BJ (cell line): Measurements from ENCODE around the gene CHD9. TPM values are rescaled to one million over a fixed set of nuclear protein-coding genes. Genes with fewer than 3 reads are reported as not detected.

Source experiments
- CTCF ChIA-PET: fragments of 350-600 bp; formaldehyde crosslinking; extraction: SDS; loops from one replicate; lab custom pipeline; 2021; ENCODE audit warnings: antibody characterized with exemption, inconsistent platforms; lab: Yijun Ruan, JAX
- POLR2A ChIA-PET: fragments of 300-600 bp; sonication (Branson Sonifier 250); formaldehyde crosslinking; extraction: SDS; loops from one replicate; lab custom pipeline; 2021; ENCODE audit warnings: antibody characterized with exemption; lab: Charles Lee
- DNase-seq: peaks from one replicate; pipeline ENCODE4 v3.0.0-alpha.2; 2011; ENCODE audit warnings: low read depth
- H3K27me3 ChIP-seq: 2 replicates; pipeline ENCODE4 v1.6.0; 2011; ENCODE audit warnings: low read length; ENCODE audit not compliant: control insufficient read depth, insufficient read depth
- H3K36me3 ChIP-seq: 2 replicates; pipeline ENCODE4 v1.5.1; 2011; ENCODE audit warnings: low read length; ENCODE audit not compliant: control insufficient read depth, insufficient read depth
- H3K4me3 ChIP-seq: 2 replicates; pipeline ENCODE4 v1.5.1; 2011; ENCODE audit warnings: low read depth, mild to moderate bottlenecking, control low read depth, low read length
- polyA plus RNA-seq: library from polyadenylated mRNA; depleted of rRNA; stranded (reverse); fragments of >200 nt; gene quantifications from 2 replicates; pipeline ENCODE4 v1.2.3, GENCODE V29; 2011
- TF ChIP-seq, protein P1 (sequence below): IDR thresholded peaks from 2 replicates; pipeline ENCODE4 v1.5.1; 2011; ENCODE audit warnings: low read depth, mild to moderate bottlenecking, control low read depth, inconsistent platforms, low read length, moderate library complexity; ENCODE audit not compliant: insufficient read depth

Gene CHD9
- polyA plus RNA-seq, 1 experiment: 13.1 TPM

GRCh38 chr16:53356478-53357207 lies 301.9 kb downstream of the CHD9 start:
- H3K36me3 ChIP-seq: no peaks in the 10 kb centered on the region
- ChIA-PET POLR2A (no interaction called here), CTCF (no interaction called here)
- H3K4me3 ChIP-seq: no peak overlapping the region
- no peaks in the 10 kb centered on the region; the same call in 1 of the 2 replicates for H3K27me3 ChIP-seq
- no peak for DNase-seq
- TF ChIP-seq, protein P1, sequence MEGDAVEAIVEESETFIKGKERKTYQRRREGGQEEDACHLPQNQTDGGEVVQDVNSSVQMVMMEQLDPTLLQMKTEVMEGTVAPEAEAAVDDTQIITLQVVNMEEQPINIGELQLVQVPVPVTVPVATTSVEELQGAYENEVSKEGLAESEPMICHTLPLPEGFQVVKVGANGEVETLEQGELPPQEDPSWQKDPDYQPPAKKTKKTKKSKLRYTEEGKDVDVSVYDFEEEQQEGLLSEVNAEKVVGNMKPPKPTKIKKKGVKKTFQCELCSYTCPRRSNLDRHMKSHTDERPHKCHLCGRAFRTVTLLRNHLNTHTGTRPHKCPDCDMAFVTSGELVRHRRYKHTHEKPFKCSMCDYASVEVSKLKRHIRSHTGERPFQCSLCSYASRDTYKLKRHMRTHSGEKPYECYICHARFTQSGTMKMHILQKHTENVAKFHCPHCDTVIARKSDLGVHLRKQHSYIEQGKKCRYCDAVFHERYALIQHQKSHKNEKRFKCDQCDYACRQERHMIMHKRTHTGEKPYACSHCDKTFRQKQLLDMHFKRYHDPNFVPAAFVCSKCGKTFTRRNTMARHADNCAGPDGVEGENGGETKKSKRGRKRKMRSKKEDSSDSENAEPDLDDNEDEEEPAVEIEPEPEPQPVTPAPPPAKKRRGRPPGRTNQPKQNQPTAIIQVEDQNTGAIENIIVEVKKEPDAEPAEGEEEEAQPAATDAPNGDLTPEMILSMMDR: no peak

- POLR2A ChIA-PET: no interaction called here
- TF ChIP-seq, protein P1: no peak
- H3K4me3 ChIP-seq: no peak overlapping the region
- CTCF ChIA-PET: no interaction called here
- no peak for DNase-seq
- H3K27me3 ChIP-seq: no peaks in the 10 kb centered on the region; the same call in 1 of the 2 replicates
- no peaks in the 10 kb centered on the region for H3K36me3 ChIP-seq
Measured at GRCh38 chr16:53357208-53357586, 302.4 kb downstream of the CHD9 start.

- ChIA-PET POLR2A (no interaction called here), CTCF (no interaction called here)
- H3K4me3 ChIP-seq: no peak overlapping the region
- no peaks in the 10 kb centered on the region for H3K36me3 ChIP-seq
- DNase-seq: no peak
- no peaks in the 10 kb centered on the region; the same call in 1 of the 2 replicates for H3K27me3 ChIP-seq
- TF ChIP-seq, protein P1: no peak
Measured at GRCh38 chr16:53357955-53358354, 303.2 kb downstream of the CHD9 start.

DNA sequence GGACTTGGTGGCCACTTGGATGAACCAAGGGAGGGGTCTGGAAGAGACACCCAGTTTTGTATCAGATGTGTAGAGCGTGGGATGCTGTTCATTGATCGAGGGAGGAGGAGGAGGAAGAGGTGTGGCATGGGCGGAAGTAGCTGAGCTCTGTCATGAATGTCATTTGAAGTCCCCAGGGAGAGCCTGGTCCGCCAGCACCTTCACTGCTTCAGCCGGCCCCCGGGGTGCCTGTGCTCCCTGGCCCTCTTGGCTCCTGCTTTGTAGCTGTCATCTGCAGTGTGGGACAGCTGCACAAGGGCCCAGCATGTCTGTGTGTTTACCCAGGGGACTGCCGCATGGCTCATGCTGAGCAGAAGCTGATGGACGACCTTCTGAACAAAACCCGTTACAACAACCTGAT lies 304.1 kb downstream of the CHD9 start:
- POLR2A ChIA-PET: no interaction called here

GRCh38 chr16:53369921-53370320 lies 315.1 kb downstream of the CHD9 start:
- CTCF ChIA-PET: no interaction called here
- DNase-seq: peak; percentile 9
- Histone ChIP-seq H3K36me3 (no peaks in the 10 kb centered on the region), H3K4me3 (no peak overlapping the region), H3K27me3 (peaks cover 18% of the 10 kb centered on the region)
- TF ChIP-seq, protein P1: no peak
- POLR2A ChIA-PET: no interaction called here

More for the DNA sequence above, 304.1 kb downstream of the CHD9 start:
- DNase-seq: no peak
- Histone ChIP-seq H3K36me3 (no peaks in the 10 kb centered on the region), H3K4me3 (no peak overlapping the region), H3K27me3 (no peaks in the 10 kb centered on the region; the same call in 1 of the 2 replicates)
- TF ChIP-seq, protein P1: no peak
- CTCF ChIA-PET: no interaction called here
